Measurements from ENCODE around the gene VENTX. TPM values are rescaled to one million over a fixed set of nuclear protein-coding genes. Genes with fewer than 3 reads are reported as not detected.

The VENTX gene
- polyA plus RNA-seq, 1 donor (not counting 4 experiments of a cell fraction or from before 2014, with no cell fraction given), result not detected

DNA sequence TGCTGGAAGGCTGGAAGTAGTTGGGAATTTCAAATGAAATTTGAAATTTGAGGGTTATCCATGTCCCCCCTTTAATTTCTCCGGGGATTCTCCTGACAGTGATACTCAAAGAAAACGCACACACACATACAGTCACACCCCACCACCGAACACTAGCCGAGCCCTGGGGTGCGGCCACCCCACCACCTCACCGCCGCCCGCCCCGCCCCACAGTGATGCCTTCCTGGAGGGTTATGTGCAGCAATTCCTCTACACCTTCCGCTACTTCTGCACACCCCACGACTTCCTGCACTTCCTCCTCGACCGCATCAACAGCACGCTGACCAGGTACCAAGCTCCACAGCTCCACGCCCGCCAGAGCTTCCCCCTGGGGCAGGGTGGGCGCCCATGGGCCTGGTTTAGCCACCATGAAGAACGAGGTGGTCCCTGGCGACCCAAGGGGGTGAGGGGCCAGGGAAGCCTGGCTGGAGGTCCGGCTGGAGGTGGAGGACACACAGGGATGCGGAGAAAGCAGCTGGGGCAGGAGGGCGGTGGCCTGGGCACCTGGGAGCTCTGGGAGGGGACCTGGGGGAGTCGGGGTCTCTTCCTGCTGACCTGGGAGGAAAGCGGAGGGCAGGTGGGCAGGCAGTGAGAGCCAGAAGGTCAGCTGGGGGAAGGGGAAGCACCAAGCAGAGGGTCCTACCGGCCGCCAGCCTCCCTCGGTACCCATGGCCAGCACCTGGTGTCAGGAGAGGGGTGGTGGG, 27.1 kb upstream of the VENTX start:
- H4K20me1 ChIP-seq (ENCODE audit: control insufficient read depth, extremely low read depth, insufficient read depth, low read length), result no peaks in the 10 kb centered on the region
- no peaks in the 10 kb centered on the region for H3K36me3 ChIP-seq (ENCODE audit: control insufficient read depth in 2 of 2, extremely low read depth in 1 of 2, insufficient read depth in 2 of 2, low read length in 2 of 2)
- no peaks in the 10 kb centered on the region for H3K4me1 ChIP-seq (ENCODE audit: control insufficient read depth, extremely low read depth, insufficient read depth, low read length)
- H3K9me3 ChIP-seq (ENCODE audit: control insufficient read depth, low read depth, low read length), result no peaks in the 10 kb centered on the region
- H3K4me3 ChIP-seq (ENCODE audit: control insufficient read depth in 2 of 3, extremely low read depth in 1 of 3, insufficient read depth in 2 of 3, low read depth in 1 of 3, low read length in 3 of 3), result no peak overlapping the region
- dilution Hi-C loops (cut with MboI; ENCODE audit: extremely low pct_ligation_motif_present, low sequenced_read_pairs), result no loop called here
- no peak overlapping the region for H3K9ac ChIP-seq (ENCODE audit: control insufficient read depth, extremely low read depth, insufficient read depth, low read length)
- DNase-seq (ENCODE audit: low read depth, low spot score) (no peak), FAIRE-seq (no peak)
- H3K27me3 ChIP-seq (ENCODE audit: control insufficient read depth, extremely low read depth, insufficient read depth, low read length), result peaks cover 13% of the 10 kb centered on the region
- no peak overlapping the region for H2AFZ ChIP-seq (ENCODE audit: control insufficient read depth, low read length)
- H3K79me2 ChIP-seq (ENCODE audit: control insufficient read depth, insufficient read depth, low read length), result no peaks in the 10 kb centered on the region
- TF ChIP-seq EZH2 (IDR thresholded peaks at IDR 0.05; ENCODE audit: low read length), result no peak
- TF ChIP-seq, protein P1, sequence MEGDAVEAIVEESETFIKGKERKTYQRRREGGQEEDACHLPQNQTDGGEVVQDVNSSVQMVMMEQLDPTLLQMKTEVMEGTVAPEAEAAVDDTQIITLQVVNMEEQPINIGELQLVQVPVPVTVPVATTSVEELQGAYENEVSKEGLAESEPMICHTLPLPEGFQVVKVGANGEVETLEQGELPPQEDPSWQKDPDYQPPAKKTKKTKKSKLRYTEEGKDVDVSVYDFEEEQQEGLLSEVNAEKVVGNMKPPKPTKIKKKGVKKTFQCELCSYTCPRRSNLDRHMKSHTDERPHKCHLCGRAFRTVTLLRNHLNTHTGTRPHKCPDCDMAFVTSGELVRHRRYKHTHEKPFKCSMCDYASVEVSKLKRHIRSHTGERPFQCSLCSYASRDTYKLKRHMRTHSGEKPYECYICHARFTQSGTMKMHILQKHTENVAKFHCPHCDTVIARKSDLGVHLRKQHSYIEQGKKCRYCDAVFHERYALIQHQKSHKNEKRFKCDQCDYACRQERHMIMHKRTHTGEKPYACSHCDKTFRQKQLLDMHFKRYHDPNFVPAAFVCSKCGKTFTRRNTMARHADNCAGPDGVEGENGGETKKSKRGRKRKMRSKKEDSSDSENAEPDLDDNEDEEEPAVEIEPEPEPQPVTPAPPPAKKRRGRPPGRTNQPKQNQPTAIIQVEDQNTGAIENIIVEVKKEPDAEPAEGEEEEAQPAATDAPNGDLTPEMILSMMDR (optimal IDR thresholded peaks at IDR 0.05 in 1 of 3, IDR thresholded peaks at IDR 0.05 in 1 of 3, conservative IDR thresholded peaks at IDR 0.05 in 1 of 3; ENCODE audit: extremely low read depth in 1 of 3, insufficient read depth in 2 of 3, low read length in 3 of 3), result no peak
- no peaks in the 10 kb centered on the region for H3K9me1 ChIP-seq (ENCODE audit: control insufficient read depth, extremely low read depth, insufficient read depth, low read length)
- no peak overlapping the region for H3K4me2 ChIP-seq (ENCODE audit: control insufficient read depth, extremely low read depth, insufficient read depth, low read depth, low read length)
- H3K27ac ChIP-seq (ENCODE audit: control insufficient read depth, insufficient read depth, low read length), result no peak overlapping the region

DNA sequence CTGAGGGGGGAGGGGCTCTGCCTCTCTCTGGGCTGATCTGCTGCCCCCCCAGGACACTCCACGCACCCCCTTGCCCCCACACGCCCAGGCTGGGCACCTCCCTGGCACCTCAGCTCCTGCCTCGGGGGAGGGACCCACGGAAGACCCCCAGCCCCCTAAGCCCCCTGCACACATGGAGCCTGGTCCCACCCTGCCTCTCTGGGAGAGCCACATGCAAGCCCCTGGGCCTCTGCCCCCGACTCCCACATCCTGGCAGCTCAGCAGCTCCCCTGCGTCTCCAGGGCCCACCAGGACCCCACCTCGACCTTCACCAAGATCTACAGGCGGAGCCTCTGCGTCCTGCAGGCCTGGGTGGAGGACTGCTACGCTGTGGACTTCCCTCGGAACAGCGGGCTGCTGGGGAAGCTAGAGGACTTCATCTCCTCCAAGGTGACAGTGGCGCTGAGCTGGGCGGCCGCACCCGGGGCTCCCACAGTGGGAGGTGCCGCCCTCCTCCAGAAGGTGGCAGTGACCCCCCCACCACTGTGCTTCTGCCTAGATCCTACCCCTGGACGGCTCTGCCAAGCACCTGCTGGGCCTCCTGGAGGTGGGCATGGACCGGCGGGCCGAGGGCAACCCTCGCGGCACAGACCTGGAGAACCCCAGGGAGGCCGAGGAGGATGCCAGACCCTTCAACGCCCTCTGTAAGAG, 26.4 kb upstream of the VENTX start:
- H4K20me1 ChIP-seq (ENCODE audit: control insufficient read depth, extremely low read depth, insufficient read depth, low read length), result no peaks in the 10 kb centered on the region
- dilution Hi-C loops (cut with MboI; ENCODE audit: extremely low pct_ligation_motif_present, low sequenced_read_pairs), result no loop called here
- H3K27me3 ChIP-seq (ENCODE audit: control insufficient read depth, extremely low read depth, insufficient read depth, low read length), result peaks cover 13% of the 10 kb centered on the region
- H3K9me3 ChIP-seq (ENCODE audit: control insufficient read depth, low read depth, low read length), result no peaks in the 10 kb centered on the region
- no peak overlapping the region for H3K27ac ChIP-seq (ENCODE audit: control insufficient read depth, insufficient read depth, low read length)
- H3K4me3 ChIP-seq (ENCODE audit: control insufficient read depth in 2 of 3, extremely low read depth in 1 of 3, insufficient read depth in 2 of 3, low read depth in 1 of 3, low read length in 3 of 3), result no peak overlapping the region
- DNase-seq (ENCODE audit: low read depth, low spot score) (no peak), FAIRE-seq (no peak)
- H3K9ac ChIP-seq (ENCODE audit: control insufficient read depth, extremely low read depth, insufficient read depth, low read length), result no peak overlapping the region
- H3K4me1 ChIP-seq (ENCODE audit: control insufficient read depth, extremely low read depth, insufficient read depth, low read length), result no peaks in the 10 kb centered on the region
- H3K79me2 ChIP-seq (ENCODE audit: control insufficient read depth, insufficient read depth, low read length), result no peaks in the 10 kb centered on the region
- no peak overlapping the region for H2AFZ ChIP-seq (ENCODE audit: control insufficient read depth, low read length)
- no peaks in the 10 kb centered on the region for H3K36me3 ChIP-seq (ENCODE audit: control insufficient read depth in 2 of 2, extremely low read depth in 1 of 2, insufficient read depth in 2 of 2, low read length in 2 of 2)
- TF ChIP-seq, protein P1 (optimal IDR thresholded peaks at IDR 0.05 in 1 of 3, IDR thresholded peaks at IDR 0.05 in 1 of 3, conservative IDR thresholded peaks at IDR 0.05 in 1 of 3; ENCODE audit: extremely low read depth in 1 of 3, insufficient read depth in 2 of 3, low read length in 3 of 3), result no peak
- no peak for TF ChIP-seq EZH2 (IDR thresholded peaks at IDR 0.05; ENCODE audit: low read length)
- H3K9me1 ChIP-seq (ENCODE audit: control insufficient read depth, extremely low read depth, insufficient read depth, low read length), result no peaks in the 10 kb centered on the region
- H3K4me2 ChIP-seq (ENCODE audit: control insufficient read depth, extremely low read depth, insufficient read depth, low read depth, low read length), result no peak overlapping the region
